MM.1S (cell line): ENCODE data around the gene TNK2.

ENCODE experiments used
- DNase-seq: peaks from one replicate; pipeline ENCODE4 v3.0.0-alpha.2; 2015
- H2AFZ ChIP-seq: fragments of 300-600 bp; sonication (generic); 2 replicates; pipeline ENCODE4 v1.6.0; 2016; ENCODE audit warnings: antibody characterized with exemption, low read length
- H3F3A ChIP-seq: fragments of 300-600 bp; sonication (generic); 2 replicates; pipeline ENCODE4 v1.6.1; 2016; ENCODE audit warnings: mild to moderate bottlenecking, antibody characterized with exemption, low read length, moderate library complexity, mixed read lengths; ENCODE audit not compliant: insufficient read depth
- H3K27ac ChIP-seq: fragments of 300-600 bp; sonication (generic); 2 replicates; pipeline ENCODE4 v1.5.1; 2016; ENCODE audit warnings: mild to moderate bottlenecking, low read length
- H3K27me3 ChIP-seq: fragments of 300-600 bp; sonication (generic); replicated peaks from 2 replicates; pipeline ENCODE4 v1.6.0; 2016; ENCODE audit warnings: low read length; ENCODE audit not compliant: insufficient read depth
- H3K36me3 ChIP-seq: fragments of 300-600 bp; sonication (generic); replicated peaks from 2 replicates; pipeline ENCODE4 v1.6.1; 2016; ENCODE audit warnings: mild to moderate bottlenecking, low read length, mixed read lengths; ENCODE audit not compliant: insufficient read depth
- H3K4me1 ChIP-seq: fragments of 300-600 bp; sonication (generic); 2 replicates; pipeline ENCODE4 v1.6.1; 2016; ENCODE audit warnings: low read length, mixed read lengths
- H3K4me2 ChIP-seq: fragments of 300-600 bp; sonication (generic); 2 replicates; pipeline ENCODE4 v1.6.0; 2016; ENCODE audit warnings: low read depth, low read length
- H3K4me3 ChIP-seq: fragments of 300-600 bp; sonication (generic); 2 replicates; pipeline ENCODE4 v1.5.1; 2016; ENCODE audit warnings: low read length, mixed read lengths
- H3K79me2 ChIP-seq: fragments of 300-600 bp; sonication (generic); 2 replicates; pipeline ENCODE4 v1.6.1; 2016; ENCODE audit warnings: mixed run types, low read length, mixed read lengths
- H3K9ac ChIP-seq: fragments of 300-600 bp; sonication (generic); 2 replicates; pipeline ENCODE4 v1.6.1; 2016; ENCODE audit warnings: low read length, mixed read lengths
- H3K9me2 ChIP-seq: fragments of 300-600 bp; sonication (generic); replicated peaks from 2 replicates; pipeline ENCODE4 v1.6.1; 2016; ENCODE audit warnings: mild to moderate bottlenecking, low read length, mixed read lengths; ENCODE audit not compliant: insufficient read depth
- H3K9me3 ChIP-seq: fragments of 300-600 bp; sonication (generic); replicated peaks from 2 replicates; pipeline ENCODE4 v1.6.1; 2016; ENCODE audit warnings: mild to moderate bottlenecking, low read length, mixed read lengths; ENCODE audit not compliant: insufficient read depth
- H4K20me1 ChIP-seq: fragments of 300-600 bp; sonication (generic); 2 replicates; pipeline ENCODE4 v1.6.1; 2016; ENCODE audit warnings: mild to moderate bottlenecking, low read length, moderate library complexity, mixed read lengths; ENCODE audit not compliant: insufficient read depth
- EZH2 ChIP-seq: fragments of 300-600 bp; sonication (generic); optimal IDR thresholded peaks from 2 replicates; pipeline ENCODE3; 2017; ENCODE audit warnings: low read depth, mild to moderate bottlenecking, antibody characterized with exemption, low read length, mixed read lengths
- EZH2phosphoT487 ChIP-seq: fragments of 300-600 bp; sonication (generic); IDR thresholded peaks from 2 replicates; pipeline ENCODE4 v1.6.1; 2018; ENCODE audit warnings: antibody characterized with exemption, low read length
- TF ChIP-seq, protein P1 (sequence below): fragments of 300-600 bp; sonication (generic); IDR thresholded peaks from 2 replicates; pipeline ENCODE4 v1.5.1; 2016; ENCODE audit warnings: antibody characterized with exemption, low read length, mixed read lengths

TNK2 gene

DNA sequence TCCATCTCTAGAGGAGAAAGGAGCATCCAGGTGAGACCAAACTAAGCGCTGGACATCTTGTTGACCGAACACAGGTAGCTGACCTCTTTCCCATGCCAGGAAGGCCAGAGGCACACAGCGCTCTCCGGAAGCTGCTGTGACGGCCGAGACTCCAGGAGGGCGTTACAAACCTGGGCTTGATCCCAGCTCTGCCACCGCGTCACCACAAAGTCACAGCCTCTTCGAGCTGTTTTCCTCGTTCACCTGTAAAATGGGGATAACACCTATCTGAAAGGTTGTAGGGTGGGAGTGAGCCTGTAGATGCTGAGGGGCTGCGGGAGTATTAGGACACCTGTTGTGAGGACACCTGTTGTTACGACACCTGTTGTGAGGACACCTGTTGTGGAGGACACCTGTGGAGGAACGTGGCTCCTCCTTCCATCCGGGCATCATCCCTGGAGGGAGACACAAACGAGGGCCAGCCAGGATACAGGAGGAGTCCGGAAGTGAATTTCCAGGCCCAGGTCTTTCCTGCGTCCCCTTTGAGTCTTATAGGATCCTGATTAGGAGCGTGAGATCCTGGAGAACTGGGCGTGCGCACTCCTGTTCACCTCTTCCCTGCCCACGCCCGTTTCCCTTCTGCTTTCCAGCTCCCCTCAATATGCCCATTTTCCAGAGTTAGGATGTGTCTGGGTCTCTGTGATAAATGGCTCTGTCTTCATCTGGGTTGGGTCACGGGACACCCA lies 94.3 kb downstream of the TNK2 start:
- H3K4me2 ChIP-seq, result no peak overlapping the region
- H3K9me3 ChIP-seq, result no peaks in the 10 kb centered on the region
- H3K9me2 ChIP-seq, result no peaks in the 10 kb centered on the region
- no peak overlapping the region for H3K9ac ChIP-seq
- no peak overlapping the region for H3K27ac ChIP-seq
- no peaks in the 10 kb centered on the region for H3F3A ChIP-seq
- H2AFZ ChIP-seq, result no peak overlapping the region
- TF ChIP-seq, protein P1, sequence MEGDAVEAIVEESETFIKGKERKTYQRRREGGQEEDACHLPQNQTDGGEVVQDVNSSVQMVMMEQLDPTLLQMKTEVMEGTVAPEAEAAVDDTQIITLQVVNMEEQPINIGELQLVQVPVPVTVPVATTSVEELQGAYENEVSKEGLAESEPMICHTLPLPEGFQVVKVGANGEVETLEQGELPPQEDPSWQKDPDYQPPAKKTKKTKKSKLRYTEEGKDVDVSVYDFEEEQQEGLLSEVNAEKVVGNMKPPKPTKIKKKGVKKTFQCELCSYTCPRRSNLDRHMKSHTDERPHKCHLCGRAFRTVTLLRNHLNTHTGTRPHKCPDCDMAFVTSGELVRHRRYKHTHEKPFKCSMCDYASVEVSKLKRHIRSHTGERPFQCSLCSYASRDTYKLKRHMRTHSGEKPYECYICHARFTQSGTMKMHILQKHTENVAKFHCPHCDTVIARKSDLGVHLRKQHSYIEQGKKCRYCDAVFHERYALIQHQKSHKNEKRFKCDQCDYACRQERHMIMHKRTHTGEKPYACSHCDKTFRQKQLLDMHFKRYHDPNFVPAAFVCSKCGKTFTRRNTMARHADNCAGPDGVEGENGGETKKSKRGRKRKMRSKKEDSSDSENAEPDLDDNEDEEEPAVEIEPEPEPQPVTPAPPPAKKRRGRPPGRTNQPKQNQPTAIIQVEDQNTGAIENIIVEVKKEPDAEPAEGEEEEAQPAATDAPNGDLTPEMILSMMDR, result no peak
- no peak for TF ChIP-seq EZH2
- no peak for TF ChIP-seq EZH2phosphoT487
- H3K4me3 ChIP-seq, result no peak overlapping the region
- peaks cover 86% of the 10 kb centered on the region for H3K27me3 ChIP-seq
- DNase-seq, result no peak
- no peaks in the 10 kb centered on the region for H3K36me3 ChIP-seq
- no peaks in the 10 kb centered on the region for H3K79me2 ChIP-seq
- no peaks in the 10 kb centered on the region for H4K20me1 ChIP-seq
- no peaks in the 10 kb centered on the region for H3K4me1 ChIP-seq
